Limb (tissue), 2 donors: Measurements from ENCODE around the gene USP49.
A peak's percentile ranks its signal among the peaks of the same experiment; 100 is the strongest.

Experiments
- DNase-seq, 2 donors: peaks; one replicate each; pipeline ENCODE4 v3.0.0-alpha.2; 2016; ENCODE audit errors: extremely low spot score in 2 of 2

The USP49 gene

DNA sequence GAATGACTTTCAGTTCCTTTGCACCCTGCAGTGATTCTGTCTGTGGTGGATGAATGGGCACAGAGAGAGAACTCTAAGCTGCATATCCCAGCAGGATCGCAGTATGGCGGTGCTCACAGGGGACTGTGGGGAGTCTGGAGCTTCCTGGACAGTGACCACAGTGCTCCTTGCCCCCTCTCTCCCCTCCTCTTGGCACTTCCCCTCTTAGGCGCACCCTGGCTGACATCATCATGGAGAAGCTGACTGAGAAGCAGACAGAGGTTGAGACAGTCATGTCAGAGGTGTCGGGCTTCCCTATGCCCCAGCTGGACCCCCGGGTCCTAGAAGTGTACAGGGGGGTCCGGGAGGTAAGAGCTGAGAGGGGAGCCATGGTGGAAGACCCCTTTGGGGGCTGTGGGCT, 34.7 kb upstream of the USP49 start:
- DNase-seq = no peak

DNA sequence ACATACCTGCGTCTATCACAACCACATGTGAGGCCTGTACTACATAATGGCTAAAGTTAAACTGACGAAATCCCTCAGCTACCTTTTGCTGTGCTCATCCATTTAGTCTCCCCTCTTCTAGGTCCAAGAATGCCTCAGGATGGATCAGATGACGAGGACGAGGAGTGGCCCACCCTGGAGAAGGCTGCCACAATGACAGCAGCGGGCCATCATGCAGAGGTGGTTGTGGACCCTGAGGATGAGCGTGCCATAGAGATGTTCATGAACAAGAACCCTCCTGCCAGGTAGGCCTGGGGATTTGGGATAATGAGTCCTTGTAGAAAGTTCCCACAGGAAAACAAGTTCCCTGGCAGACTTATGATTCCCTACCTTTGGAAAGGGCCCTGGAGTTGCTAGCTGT, 32.1 kb upstream of the USP49 start:
- DNase-seq = no peak

DNA sequence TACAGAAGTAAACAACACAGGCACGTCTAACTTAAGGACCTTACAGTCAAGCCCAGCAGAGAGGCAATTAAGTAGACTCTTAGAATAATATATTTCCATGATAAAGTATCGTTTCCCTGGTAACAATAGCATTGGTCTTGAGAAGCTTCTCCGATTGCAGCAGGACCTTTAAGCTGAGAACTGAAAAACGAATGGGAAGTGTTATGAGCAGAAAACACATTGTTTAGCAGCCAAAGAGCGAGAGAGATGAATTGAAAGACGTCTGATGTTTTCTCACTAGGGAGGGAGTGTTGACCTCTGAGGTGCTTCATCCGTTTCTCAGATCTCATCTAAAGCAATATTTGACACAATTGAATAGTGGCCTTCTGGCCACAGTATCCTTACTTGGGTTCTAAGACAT, 27.0 kb upstream of the USP49 start:
- no peak for DNase-seq

DNA sequence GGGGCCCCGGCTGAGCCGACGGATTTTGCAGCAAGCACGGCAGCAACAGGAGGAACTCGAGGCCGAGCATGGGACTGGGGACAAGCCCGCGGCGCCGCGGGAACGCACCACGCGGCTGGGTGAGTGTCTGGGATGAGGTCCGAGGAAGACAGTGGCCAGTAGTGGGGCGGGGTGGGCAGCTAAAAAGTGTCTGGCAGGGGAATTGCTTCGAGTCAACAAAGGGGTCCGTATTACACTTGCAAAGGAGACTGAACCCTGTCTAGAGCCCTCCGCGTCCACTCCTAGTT, 26.5 kb upstream of the USP49 start:
- no peak for DNase-seq

DNA sequence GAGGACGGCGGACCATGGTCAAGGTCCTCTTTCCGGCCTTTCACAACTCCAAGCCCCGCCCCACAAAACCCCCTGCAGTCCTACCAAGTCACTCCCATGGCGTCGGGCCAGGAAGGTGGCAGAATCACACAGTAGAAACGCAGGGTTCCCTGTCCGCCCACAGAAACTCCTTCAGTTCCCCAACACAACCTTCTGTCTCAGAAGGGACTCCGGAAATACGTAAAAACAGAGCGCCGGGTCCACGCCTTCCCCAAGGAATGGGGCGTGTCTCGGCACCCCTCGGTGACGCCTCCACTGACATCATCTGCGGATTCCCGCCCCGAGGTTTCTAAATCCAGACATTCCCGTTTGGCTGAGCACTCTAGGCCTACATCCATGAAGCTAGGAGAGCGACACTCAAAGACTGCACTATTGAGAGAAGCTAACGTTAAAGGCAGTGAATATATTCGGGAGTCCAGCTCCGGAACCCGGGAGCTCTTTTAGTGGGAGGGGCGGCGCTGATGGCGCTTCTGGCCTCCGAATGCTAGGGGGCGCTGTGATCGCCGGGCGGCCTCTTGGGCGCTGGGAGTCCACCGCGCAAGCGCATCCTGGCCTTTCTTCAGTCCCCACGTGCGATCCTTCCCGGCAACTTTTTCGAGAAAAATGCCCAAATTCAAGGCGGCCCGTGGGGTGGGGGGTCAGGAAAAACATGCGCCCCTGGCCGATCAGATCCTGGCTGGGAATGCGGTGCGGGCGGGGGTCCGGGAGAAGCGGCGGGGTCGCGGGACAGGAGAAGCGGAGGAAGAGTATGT, 25.9 kb upstream of the USP49 start, which contains the start of the genes BYSL and MED20:
Gene BYSL, plus strand, starts transcription at position 579 of the 791 bp plus-strand sequence. Its CDS starts 64 bp downstream, at position 643.
Gene MED20, minus strand, starts transcription at position 219 of the 791 bp plus-strand sequence. Its CDS starts 121 bp downstream, at position 98.
- peak; percentile 96 for DNase-seq

DNA sequence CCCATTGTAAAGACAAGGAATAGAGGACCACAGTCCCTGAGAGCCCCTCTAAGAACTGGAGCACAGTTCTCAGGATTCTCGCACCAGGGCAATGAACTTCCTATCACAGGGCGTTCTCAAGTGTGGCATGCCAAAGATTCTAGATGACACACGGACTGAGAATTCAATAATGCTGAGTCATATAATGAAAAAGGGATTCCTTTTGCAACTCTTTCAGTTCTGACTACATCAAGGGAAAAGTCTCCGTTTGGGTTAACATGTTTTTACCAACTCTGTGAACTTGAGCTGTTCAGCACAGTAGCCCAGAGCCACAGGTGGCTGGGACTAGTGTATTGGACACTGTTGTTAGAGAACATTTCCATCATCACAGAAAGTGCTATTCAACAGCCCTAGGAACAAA, 22.4 kb upstream of the USP49 start:
- no peak for DNase-seq

DNA sequence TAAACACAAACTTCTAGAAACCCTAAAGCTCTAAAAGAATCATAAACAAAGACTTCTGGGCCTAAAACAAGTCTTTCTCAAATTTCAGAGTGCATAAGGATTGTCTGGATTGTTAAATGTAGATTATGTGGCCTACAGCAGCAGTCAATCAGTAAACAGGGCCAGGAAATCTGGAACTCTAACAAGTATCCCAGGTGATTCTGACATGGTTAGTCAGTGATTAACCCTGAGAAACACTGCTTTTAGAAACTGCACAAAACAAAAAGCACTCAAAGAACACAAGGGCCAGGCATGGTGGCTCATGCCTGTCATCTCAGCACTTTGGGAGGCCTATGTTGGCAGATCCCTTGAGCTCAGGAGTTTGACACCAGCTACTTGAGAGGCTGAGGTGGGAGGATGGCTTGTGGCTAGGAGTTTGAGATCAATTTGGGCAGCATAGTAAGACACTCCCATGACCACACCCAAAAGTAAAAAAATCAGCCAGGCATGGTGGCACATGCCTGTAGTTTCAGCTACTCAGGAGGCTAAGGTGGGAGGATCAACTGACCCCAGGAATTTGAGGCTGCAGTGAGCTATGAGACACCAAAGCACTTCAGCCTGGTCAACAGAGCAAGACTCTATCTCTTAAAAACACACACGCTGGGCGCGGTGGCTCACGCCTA, 19.8 kb upstream of the USP49 start:
- no peak for DNase-seq

DNA sequence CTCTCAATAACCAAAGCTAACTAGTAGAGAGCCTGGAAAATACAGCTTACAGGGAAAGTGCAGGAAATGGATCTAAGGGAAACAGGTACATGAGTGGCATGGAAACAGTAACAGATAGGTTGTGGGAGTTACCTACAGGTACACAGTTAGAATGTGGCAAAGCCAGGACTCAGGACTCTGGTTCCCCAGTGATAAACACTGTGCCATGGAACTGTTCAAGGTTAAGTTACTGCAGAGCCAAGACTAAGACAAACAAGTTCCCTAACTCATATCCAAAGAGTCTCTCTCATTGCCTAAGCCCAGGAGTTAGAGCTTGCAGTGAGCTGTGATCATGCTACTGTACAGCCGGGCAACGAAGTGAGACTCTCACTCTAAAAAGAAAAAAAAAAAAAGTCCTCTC, 19.2 kb upstream of the USP49 start:
- no peak for DNase-seq

DNA sequence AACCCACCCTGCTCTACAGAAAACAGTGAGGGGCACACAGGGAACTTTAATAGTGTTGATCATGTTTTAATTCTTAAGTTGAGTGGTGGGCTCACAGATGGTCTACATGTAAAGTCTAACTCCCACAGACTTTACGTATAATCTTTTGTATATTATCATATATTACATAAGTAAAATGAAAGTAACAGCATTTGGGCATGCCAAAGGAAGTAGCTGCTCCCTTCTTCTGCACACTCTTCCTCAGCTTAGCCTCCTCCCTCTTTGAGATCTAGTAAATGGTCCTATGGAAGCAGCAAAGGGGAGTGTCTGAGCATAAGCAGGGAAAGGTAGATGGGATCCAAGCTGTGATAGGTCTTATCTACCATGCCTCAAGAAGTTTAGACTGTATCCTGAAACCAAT, 14.6 kb upstream of the USP49 start:
- no peak for DNase-seq

DNA sequence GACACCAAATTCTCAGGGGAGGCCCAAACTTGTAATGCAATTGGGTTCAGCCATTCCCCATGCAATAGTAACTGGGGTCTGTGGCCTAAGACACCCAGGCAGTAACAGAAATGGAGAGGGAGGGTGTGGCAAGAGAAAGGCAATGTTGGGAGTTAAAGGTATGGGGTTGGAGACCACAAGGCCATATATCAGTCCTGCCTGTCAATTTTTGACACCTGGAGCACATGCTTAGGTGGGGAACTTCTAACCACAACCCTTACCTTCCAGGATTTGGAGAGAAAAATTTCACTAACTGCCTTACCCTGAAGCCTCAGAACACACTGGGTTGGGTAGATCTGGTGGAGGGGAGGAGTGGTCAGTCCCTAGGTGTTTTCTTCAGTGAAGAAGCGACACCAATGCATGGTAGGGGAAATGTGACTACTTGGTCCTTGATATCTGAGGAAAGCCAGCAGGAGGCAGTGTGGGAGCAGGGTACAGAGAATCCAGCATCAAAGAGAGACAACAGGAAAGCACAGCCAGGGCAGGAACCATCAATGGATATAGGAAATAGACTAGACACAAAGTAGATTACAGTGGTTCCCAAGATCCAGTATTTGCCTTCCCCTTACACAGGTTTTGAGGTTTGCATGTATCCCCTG, 6.8 kb upstream of the USP49 start:
- DNase-seq = no peak

DNA sequence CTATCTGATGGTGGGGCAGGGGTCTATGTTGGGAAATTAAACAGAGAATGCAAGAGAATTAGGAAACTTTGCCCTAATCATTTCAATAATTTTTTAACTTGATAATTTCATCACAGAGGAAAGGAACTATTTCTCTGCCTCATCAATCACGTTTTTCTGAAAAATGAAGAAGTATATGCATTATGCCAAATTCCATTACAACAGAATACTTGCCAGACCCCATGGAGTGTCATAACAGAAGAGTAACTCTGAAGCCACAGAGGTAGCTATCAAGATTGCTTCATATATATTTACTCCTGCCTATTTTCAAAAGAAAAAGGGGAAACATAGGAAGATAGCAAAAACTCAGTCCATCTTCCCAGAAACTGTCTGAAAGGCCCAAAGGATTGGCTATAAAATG, 5.7 kb upstream of the USP49 start:
- no peak for DNase-seq

DNA sequence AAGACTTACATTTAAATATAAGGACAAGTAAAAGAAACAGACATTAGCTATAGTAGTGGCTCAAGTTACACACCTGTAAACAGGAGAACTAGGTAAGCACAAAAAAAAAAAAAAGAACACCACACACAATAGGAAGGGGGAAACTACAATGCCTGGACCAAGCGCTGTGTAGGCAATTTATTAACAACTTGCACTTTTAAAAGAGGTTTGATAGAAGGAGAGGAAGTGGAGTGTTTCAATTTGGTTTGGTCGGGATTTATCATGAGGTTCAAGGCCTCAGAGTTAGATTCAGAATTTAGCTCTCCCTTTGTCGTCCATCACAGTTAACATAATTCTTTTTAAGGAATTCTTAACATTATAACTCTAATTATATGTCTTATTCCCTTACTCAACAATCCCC, 1.1 kb upstream of the USP49 start:
- DNase-seq = no peak

DNA sequence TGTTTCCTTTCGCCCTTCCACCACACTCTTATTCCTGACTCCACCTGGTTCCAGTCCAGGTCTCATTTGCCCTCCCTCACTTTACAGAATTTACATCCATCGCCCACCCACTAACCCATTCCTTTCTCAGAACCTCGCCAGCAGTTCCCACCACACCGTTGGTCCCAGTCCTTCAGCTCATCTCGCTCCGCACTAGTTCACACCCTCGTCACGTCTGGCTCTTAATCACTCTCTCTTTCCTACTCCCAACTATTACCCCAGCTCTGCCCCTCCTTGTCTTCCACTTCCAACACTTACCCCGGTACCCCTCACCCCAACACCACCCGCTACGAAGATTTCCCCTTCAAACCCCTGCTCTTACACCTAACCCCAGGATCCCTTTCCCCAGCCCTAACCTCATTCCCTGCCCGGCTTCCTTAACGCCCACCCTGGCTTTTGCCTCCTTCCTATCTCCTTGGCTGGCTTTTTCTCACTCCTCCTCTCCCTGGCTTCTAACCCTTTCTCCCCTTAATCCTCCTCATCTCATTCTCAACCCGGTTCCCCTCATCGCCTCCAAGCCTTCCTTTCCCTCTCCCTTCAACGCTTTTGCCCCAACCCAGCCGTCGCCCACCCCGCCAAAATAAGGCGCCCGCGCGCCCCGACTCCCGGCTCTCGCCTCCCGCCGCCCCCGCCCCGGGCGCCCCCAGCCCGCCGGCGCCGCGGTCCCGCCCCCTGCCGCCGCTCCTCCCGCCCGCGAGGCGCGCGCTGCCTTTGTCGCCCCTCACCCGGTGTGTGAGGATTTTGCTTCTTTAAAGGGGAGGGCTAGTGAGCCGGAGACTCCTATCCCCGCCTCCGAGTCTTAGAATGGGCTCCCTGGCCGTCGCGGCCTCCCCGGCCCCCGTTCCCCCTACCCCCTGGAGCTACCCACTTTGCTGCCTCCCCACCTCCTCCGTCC, 542 bp downstream of the USP49 start:
- peak in 1 of 2 donors; percentile 55 for DNase-seq

DNA sequence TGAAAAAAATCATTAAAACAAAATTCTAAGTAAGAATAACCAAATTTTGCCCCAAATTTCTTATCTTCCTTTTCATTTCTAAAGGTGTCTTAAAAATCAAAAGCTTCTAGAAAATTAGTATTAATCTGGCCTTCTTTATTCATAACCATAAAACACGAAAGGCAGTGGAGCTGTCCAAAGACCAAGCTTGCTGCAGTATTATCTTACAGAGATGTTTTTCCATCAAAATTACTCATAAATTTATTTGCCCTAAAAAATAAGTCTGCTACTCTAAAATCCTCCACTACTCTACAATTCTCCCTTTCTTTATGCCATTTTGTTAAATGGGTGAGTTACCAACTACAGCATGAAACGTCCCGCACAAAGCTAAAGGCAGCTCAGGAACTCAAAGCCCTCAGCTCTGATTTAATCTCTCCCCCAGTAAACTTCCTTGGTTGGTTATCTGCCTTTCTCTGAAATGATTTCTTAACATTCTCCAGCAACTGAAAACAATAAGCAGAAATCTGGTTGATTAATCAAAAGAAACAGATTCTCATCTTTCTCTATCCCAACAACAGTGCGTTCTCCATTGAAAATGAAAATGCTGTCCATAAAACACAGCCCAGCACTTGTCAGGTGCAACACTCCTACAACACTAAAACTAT, 2.1 kb downstream of the USP49 start:
- no peak for DNase-seq

DNA sequence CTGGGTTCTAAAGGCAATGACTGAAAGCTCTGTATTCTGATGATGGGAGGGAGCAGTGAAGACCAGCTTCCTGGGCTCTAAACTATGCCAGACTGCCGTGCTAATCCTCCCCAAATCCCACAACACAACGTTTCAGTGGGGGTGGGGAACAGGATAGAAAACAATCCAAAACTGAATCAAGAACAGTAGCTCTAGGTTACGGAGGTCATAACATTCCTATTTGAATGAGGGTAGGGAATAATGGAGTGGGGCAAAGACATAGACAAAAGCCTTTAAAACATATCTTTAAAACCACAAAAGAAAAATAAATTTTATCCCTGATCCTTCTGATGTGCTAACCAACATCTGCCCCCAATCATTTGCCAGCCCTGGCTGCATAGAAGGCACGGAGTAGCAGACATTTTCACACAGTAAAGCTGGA, 7.8 kb downstream of the USP49 start:
- DNase-seq = no peak

DNA sequence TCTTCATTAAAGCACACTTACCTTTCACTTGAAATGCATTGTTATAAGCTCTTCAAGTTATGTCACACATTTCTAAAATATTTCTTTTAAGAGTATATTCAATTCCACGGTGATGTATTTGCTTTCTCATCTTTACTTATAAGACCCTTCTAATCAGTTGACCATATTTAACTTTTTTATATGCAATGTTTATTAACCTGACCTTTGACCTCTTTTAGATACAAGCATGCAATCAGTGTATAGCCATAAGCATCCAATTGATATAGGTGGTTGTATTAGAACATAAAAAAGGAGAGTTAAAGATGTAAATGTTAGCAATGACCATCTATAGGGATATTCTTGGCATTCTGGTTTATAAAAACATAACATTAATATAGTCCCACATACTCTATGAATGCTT, 9.2 kb downstream of the USP49 start:
- no peak for DNase-seq

DNA sequence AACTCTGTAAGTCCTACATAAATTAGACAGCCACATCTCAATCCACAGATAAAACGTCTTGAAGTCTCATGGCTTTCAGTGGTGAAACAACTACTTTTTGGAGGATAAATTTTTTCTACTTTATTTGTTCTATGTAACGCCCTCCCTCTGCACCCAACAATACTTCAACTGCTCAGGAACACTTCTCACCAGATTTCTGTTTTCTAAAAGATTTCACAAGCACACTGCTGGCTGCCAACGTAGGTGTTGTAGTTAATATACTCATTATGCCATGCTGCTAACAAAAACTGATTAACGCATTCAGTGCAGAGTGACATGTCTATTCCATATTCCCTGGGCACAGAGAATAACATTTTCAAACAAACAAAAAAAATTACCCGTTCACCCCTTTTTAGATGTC, 10.2 kb downstream of the USP49 start:
- no peak for DNase-seq

DNA sequence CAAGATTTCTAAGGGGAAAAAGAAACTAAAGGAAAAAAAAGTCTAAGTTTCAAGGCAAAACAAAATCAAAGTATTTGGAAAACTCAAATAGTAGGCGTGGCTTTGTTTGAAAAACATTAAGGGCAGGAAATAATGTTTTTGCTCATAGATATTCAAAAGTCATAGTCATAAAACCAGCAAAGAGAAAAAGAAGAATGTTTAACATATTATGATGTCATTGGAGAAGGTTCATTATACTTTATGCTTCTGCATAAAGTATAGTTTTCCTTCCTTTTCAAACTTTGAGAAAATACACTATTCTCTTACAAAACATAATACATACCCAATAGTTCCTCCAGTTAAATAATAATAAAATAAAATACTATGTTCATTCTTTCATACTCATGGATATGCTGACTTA, 13.7 kb downstream of the USP49 start:
- no peak for DNase-seq

DNA sequence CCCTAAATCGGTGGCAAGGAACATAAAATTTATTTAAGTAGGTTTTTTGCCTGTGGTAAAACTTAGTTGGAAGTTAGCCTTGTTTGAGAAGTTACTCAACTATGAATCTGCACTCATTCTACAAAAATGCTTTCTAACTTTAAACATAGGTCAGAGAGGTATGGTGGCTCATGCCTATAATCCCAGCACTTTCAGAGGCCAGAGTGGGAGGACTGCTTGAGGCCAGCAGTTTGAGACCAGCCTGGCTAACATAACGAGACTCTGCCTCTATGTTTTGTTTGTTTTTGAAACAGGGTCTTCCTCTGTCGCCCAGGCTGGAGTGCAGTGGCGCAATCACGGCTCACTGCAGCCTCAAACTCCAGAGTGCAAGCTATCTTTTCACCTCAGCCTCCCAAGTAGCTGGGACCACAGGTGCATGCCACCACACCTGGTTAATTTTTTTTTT, 16.2 kb downstream of the USP49 start:
- DNase-seq = no peak

DNA sequence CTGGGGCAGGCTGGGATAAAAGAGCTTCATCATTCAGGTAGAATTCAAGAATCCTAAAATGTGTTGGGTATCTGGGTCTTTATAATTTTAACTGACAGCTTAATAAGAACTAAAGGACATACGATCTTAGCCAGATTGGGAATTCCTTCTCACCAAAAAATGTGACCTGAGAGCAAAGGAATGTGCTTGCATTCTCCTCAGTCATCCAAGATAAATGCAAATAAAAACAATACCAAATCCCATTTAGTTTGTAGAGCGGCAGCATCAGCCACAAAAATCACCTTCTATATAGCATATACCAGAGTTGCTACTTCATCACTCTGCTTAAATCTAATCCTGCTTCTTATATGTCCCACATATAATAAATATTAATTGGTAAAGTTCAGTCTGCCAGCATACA, 16.9 kb downstream of the USP49 start:
- DNase-seq = no peak

DNA sequence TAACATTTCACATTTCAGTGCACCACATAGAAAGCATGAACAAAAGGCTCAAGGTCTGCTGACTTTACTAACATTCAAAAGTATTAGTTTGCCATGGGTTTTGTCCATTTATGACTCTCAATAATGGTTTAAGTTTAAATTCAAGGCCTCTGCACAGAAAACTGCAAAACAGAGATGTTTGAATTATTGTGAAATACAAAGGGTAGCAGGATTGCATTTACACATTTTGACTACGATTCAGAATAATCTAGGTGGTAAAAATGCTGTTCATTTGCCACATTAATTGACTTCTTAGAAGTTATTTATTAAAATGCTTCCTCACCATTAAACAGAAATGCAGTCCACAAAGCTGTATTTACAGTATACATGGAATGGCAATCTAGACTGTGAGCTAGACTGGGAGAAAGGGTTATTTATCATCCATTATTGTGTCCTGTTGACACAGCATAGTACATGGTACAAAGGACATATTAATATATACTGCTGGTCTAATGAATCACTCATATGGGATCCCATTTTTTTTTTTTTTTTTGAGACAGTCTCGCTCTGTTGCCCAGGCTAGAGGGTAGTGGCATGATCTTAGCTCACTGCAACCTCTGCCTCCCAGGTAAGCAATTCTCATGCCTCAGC, 18.0 kb downstream of the USP49 start:
- DNase-seq = no peak
